GM12878 (cell line): ENCODE data around the gene ZNF213. TPM values are rescaled to one million over a fixed set of nuclear protein-coding genes. Genes with fewer than 3 reads are reported as not detected.

ENCODE experiments used
- ATAC-seq: fragments of 200-7000 bp; cut with Tn5 transposase; 3 replicates; pipeline ENCODE4 v1.9.1; 2020; ENCODE audit warnings: mild to moderate bottlenecking, moderate library complexity
- BruUV-seq: library from RNA; stranded (reverse); fragments of 400-500 nt; replicated peaks from 2 replicates; lab custom pipeline; 2021; lab: Mats Ljungman, UMichigan
- CTCF ChIA-PET: fragments of 300-600 bp; sonication (Branson Sonifier 250); formaldehyde crosslinking; extraction: SDS; loops from one replicate; lab custom pipeline; 2021; ENCODE audit warnings: inconsistent platforms; lab: Yijun Ruan, JAX
- POLR2A ChIA-PET: fragments of 350-600 bp; formaldehyde crosslinking; extraction: SDS; loops from one replicate; lab custom pipeline; 2021; ENCODE audit warnings: inconsistent platforms; lab: Charles Lee
- RAD21 ChIA-PET: fragments of 300-600 bp; sonication (Branson Sonifier 250); formaldehyde crosslinking; loops from one replicate; lab custom pipeline; 2023; ENCODE audit warnings: antibody characterized with exemption; ENCODE audit not compliant: unreplicated experiment; lab: Charles Lee
- SMC1A ChIA-PET: fragments of 300-600 bp; sonication (Branson Sonifier 250); formaldehyde crosslinking; loops from one replicate; lab custom pipeline; 2023; ENCODE audit not compliant: unreplicated experiment, uncharacterized antibody; lab: Charles Lee
- DNase-seq: peaks from one replicate; pipeline ENCODE4 v3.0.0-alpha.2; 2011; ENCODE audit warnings: low read depth, low spot score
- FAIRE-seq: peaks from 3 replicates; lab custom pipeline; 2011; peaks lifted over from hg19 to GRCh38; lab: Jason Lieb, UNC
- H2AFZ ChIP-seq: 2 replicates; pipeline ENCODE4 v1.6.0; 2011; ENCODE audit warnings: low read depth, low read length, control low read depth; ENCODE audit not compliant: control insufficient read depth
- H3K27ac ChIP-seq: 2 replicates; pipeline ENCODE4 v1.5.1; 2011; ENCODE audit warnings: control low read depth; ENCODE audit not compliant: control insufficient read depth, insufficient read depth
- H3K27me3 ChIP-seq, 2 experiments: replicated peaks in 1 of 2; 2 replicates each; pipeline versions ENCODE4 v1.6.0 to v1.6.1; 2011; ENCODE audit warnings: low read length in 1 of 2; ENCODE audit not compliant: control insufficient read depth in 2 of 2, insufficient read depth in 2 of 2
- H3K36me3 ChIP-seq, 2 experiments: 2 replicates each; pipeline ENCODE4 v1.5.1; 2011; ENCODE audit warnings: low read length in 1 of 2; ENCODE audit not compliant: control insufficient read depth in 2 of 2, insufficient read depth in 2 of 2
- H3K4me1 ChIP-seq: 2 replicates; pipeline ENCODE4 v1.6.1; 2011; ENCODE audit warnings: mild to moderate bottlenecking, low read length, moderate library complexity, mixed read lengths; ENCODE audit not compliant: control insufficient read depth, insufficient read depth
- H3K4me2 ChIP-seq: 2 replicates; pipeline ENCODE4 v1.6.0; 2011; ENCODE audit warnings: control low read depth; ENCODE audit not compliant: control insufficient read depth, insufficient read depth
- H3K4me3 ChIP-seq: fragments of 200-600 bp; sonication (generic); 2 replicates; pipeline ENCODE4 v1.5.1; 2016
- H3K79me2 ChIP-seq: 2 replicates; pipeline ENCODE4 v1.6.0; 2011; ENCODE audit warnings: low read length; ENCODE audit not compliant: control insufficient read depth, insufficient read depth
- H3K9ac ChIP-seq: 2 replicates; pipeline ENCODE4 v1.8.0; 2011; ENCODE audit warnings: low read length, control low read depth, mixed read lengths; ENCODE audit not compliant: control insufficient read depth, insufficient read depth
- H3K9me3 ChIP-seq: replicated peaks from 3 replicates; pipeline ENCODE4 v1.5.1; 2011; ENCODE audit warnings: mild to moderate bottlenecking, low read length; ENCODE audit not compliant: control insufficient read depth, insufficient read depth
- H4K20me1 ChIP-seq: 2 replicates; pipeline ENCODE4 v1.6.0; 2011; ENCODE audit not compliant: control insufficient read depth, insufficient read depth
- BRCA1 ChIP-seq: IDR thresholded peaks from 2 replicates; pipeline ENCODE4 v1.6.1; 2011; ENCODE audit warnings: low read depth, low read length, improper control_type of control experiment
- CHD4 ChIP-seq: fragments of 200-600 bp; sonication (generic); IDR thresholded peaks from 2 replicates; pipeline ENCODE4 v1.6.1; 2016; ENCODE audit warnings: mild to moderate bottlenecking
- GABPA ChIP-seq: IDR thresholded peaks from 2 replicates; pipeline ENCODE4 v1.6.1; 2014; ENCODE audit warnings: antibody characterized with exemption, low read depth, mild to moderate bottlenecking, inconsistent platforms
- HDGF ChIP-seq: fragments of 450-650 bp; IDR thresholded peaks from 2 replicates; pipeline ENCODE4 v1.6.1; 2016; ENCODE audit warnings: antibody characterized with exemption
- MYB ChIP-seq: fragments of 150-350 bp; IDR thresholded peaks from 2 replicates; pipeline ENCODE4 v1.6.1; 2014; ENCODE audit warnings: mild to moderate bottlenecking, low read depth, low read length, borderline replicate concordance
- PML ChIP-seq: IDR thresholded peaks from 2 replicates; pipeline ENCODE4 v1.6.1; 2012; ENCODE audit warnings: low read length, inconsistent platforms
- SUZ12 ChIP-seq: fragments of 200-600 bp; sonication (generic); IDR thresholded peaks from one replicate; pipeline ENCODE4 v1.6.1; 2018; ENCODE audit warnings: antibody characterized with exemption, mild to moderate bottlenecking; ENCODE audit not compliant: unreplicated experiment
- ZNF24 ChIP-seq: fragments of 450-650 bp; IDR thresholded peaks from 2 replicates; pipeline ENCODE4 v1.6.1; 2017; ENCODE audit warnings: antibody characterized with exemption, mild to moderate bottlenecking
- WGBS: methylation state at CpG from one replicate; pipeline ENCODE4 v1.1.6; 2016; ENCODE audit warnings: low lambda C conversion rate; ENCODE audit not compliant: insufficient replicate concordance, insufficient coverage; ENCODE audit errors: missing lambda C conversion rate; 5-methylcytosine and 5-hydroxymethylcytosine counted together
- in situ Hi-C: fragments of 300-500 bp; cut with MboI; formaldehyde crosslinking; loops from 9 replicates; pipeline ENCODE4 v1.14.3; 2018; ENCODE audit warnings: mixed read lengths
- intact Hi-C: fragments of 100-400 bp; cut with micrococcal nuclease; formaldehyde crosslinking; loops from one replicate; pipeline ENCODE4 v1.14.2; 2022; ENCODE audit not compliant: unreplicated experiment
- polyA plus RNA-seq, 11 experiments: library from polyadenylated mRNA; depleted of rRNA in 4 of 11; unstranded in 6 of 11; stranded (reverse) in 5 of 11; fragments of >200 nt; fragmentation: Nextera tagmentation in 4 of 11; fragmentation: Illumina TruSeq in 1 of 11; extraction: Ambion mirVana in 4 of 11; extraction: Trizol in 1 of 11; gene quantifications; 1 replicate in 1 of 11; 2 replicates in 10 of 11; pipeline versions ENCODE4 v1.2.1 to v1.2.3, GENCODE V29; 2011 to 2016; ENCODE audit warnings: inconsistent platforms in 2 of 11, missing spikeins in 2 of 11, low read depth in 1 of 11
- total RNA-seq, 4 experiments: library from RNA; depleted of rRNA in 3 of 4; stranded (reverse); fragments of >200 nt in 3 of 4; fragmentation: Illumina TruSeq in 1 of 4; extraction: Trizol in 1 of 4; gene quantifications; 2 replicates each; pipeline versions ENCODE4 v1.2.1 to v1.2.3, GENCODE V29; 2013 to 2021
- TF ChIP-seq, protein P1 (sequence below): fragments of 450-650 bp; IDR thresholded peaks from 2 replicates; pipeline ENCODE4 v1.6.1; 2018; ENCODE audit warnings: mild to moderate bottlenecking, low read depth, moderate library complexity; ENCODE audit not compliant: partially characterized antibody
- TF ChIP-seq, protein P2 (sequence below): IDR thresholded peaks from 2 replicates; pipeline ENCODE4 v1.6.1; 2011; ENCODE audit warnings: borderline replicate concordance, low read depth, mild to moderate bottlenecking, moderate library complexity, low read length; ENCODE audit not compliant: insufficient read depth, poor library complexity, severe bottlenecking
- TF ChIP-seq, protein P3 (sequence below): fragments of 450-650 bp; formaldehyde crosslinking; IDR thresholded peaks from 2 replicates; pipeline ENCODE4 v1.4.0; 2022; ENCODE audit warnings: mild to moderate bottlenecking, moderate library complexity

ZNF213 gene
- total and polyA plus RNA-seq, 10 of the 15 experiments (the other 5 are each of a cell fraction or from before 2014, with no cell fraction given): 0.53 to 9.4 (median 1.1) TPM

DNA sequence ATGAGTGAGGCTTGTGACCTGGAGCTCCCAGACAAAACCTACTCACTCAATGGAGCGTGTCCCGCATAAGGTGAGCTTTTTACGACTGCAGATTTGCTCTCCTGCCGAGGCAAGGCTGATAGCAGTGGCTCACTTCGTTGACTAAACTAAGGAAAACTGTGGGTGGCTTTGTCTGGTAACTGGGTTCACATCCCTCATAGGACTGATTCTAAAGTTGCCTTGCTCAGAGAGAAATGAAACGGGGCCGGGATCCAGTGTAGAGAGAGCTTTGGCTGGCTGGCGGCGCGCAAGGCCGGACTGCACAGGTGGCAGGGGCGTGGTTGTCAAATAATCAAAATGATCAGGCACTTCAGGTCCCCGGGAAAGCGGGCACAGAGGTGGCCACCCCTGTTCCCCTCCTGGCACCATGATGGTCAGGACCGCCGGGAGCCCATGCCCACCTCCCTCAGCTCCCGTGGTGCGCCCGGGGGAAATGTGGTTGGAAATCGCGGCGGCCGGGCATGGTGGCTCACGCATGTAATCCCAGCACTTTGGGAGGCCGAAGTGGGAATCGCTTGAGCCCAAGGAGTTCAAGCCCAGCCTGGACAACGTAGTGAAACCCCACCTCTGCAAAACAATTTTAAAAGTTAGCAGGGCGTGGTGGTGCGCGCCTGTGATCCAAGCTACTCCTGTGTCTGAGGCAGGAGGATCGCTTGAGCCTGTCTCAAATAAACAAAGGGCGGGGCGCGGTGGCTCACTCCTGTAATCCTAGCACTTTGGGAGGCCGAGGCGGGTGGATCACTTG lies 26.6 kb downstream of the ZNF213 start (continued):
- TF ChIP-seq BRCA1: no peak
- no peak for TF ChIP-seq CHD4
- TF ChIP-seq SUZ12: no peak
- TF ChIP-seq, protein P1, sequence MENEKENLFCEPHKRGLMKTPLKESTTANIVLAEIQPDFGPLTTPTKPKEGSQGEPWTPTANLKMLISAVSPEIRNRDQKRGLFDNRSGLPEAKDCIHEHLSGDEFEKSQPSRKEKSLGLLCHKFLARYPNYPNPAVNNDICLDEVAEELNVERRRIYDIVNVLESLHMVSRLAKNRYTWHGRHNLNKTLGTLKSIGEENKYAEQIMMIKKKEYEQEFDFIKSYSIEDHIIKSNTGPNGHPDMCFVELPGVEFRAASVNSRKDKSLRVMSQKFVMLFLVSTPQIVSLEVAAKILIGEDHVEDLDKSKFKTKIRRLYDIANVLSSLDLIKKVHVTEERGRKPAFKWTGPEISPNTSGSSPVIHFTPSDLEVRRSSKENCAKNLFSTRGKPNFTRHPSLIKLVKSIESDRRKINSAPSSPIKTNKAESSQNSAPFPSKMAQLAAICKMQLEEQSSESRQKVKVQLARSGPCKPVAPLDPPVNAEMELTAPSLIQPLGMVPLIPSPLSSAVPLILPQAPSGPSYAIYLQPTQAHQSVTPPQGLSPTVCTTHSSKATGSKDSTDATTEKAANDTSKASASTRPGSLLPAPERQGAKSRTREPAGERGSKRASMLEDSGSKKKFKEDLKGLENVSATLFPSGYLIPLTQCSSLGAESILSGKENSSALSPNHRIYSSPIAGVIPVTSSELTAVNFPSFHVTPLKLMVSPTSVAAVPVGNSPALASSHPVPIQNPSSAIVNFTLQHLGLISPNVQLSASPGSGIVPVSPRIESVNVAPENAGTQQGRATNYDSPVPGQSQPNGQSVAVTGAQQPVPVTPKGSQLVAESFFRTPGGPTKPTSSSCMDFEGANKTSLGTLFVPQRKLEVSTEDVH: no peak
- TF ChIP-seq PML: no peak
- TF ChIP-seq MYB: no peak

DNA sequence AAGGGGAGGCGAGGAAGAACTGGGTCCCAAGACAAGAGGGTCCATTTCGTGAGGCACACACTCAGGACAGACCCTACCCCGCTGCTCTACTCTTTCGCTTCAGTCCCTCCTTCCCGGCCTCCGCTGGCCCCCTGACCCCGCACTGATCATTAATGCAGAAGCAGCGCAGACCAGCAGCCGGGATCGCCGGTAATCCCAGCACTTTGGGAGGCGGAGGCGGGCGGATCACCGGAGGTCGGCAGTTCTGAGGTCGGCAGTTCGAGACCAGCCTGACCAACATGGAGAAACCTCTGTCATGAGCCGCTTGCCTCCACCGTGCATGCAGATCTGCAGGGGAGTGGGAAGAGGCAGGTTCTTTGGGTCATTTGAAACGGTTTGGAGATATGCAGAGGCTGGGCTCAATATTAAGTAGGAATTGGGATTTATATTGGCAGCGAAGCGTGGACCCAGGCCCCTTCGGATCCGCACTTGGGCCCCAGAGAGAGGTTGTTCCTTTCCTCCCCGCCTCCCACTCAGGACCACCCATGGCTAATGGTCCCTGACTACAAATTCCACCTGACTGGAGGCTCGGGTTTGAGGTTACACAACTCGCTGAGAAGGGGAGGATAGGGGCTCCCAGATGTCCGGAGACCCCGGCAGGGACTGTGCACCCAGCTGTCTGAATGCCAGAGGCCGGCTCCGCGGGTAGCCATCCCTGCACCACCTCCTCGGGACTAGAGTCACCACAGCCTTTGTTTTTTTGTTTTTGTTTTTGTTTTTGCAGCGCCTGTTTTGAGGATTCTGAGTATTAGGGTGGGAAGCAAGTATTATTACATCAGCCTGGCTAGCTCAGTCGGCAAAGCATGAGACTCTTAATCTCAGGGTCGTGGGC lies 29.5 kb downstream of the ZNF213 start:
- in situ Hi-C loops (no loop called here), intact Hi-C loops (no loop called here)
- Histone ChIP-seq H3K4me1 (peaks cover 9% of the 10 kb centered on the region), H3K4me2 (no peak overlapping the region), H3K27ac (no peak overlapping the region), H3K79me2 (no peaks in the 10 kb centered on the region), H3K27me3 (no peaks in the 10 kb centered on the region; a peak in 1 of 4 replicates), H3K36me3 (no peaks in the 10 kb centered on the region), H2AFZ (no peak overlapping the region), H3K9me3 (no peaks in the 10 kb centered on the region), H4K20me1 (no peaks in the 10 kb centered on the region), H3K9ac (no peak overlapping the region), H3K4me3 (no peak overlapping the region)
- BruUV-seq: no TSS peak
- WGBS: 72% methylated on average over 36 of the region's 37 CpGs
- SMC1A ChIA-PET: interaction anchor here (1.3 to 1.7 kb wide), 2 partner anchors 32 to 133 kb away, joined by 3 to 4 read pairs; no protein-coding TSS in a partner anchor
- no peak for FAIRE-seq
- POLR2A ChIA-PET: interaction anchor here (0.5 kb wide), 1 partner anchor 31 kb away, joined by 3 read pairs; no protein-coding TSS in a partner anchor
- ATAC-seq: no peak
- RAD21 ChIA-PET: interaction anchor here (0.9 to 2.1 kb wide), 2 partner anchors 35 to 105 kb away, joined by 3 to 11 read pairs; no protein-coding TSS in a partner anchor
- CTCF ChIA-PET: interaction anchor here (0.6 to 2.0 kb wide), 5 partner anchors 32 to 1693 kb away, joined by 3 to 6 read pairs (median 5); no protein-coding TSS in a partner anchor
- DNase-seq: no peak
- TF ChIP-seq SUZ12: no peak
- TF ChIP-seq HDGF: no peak
- TF ChIP-seq ZNF24: no peak
- TF ChIP-seq, protein P2, sequence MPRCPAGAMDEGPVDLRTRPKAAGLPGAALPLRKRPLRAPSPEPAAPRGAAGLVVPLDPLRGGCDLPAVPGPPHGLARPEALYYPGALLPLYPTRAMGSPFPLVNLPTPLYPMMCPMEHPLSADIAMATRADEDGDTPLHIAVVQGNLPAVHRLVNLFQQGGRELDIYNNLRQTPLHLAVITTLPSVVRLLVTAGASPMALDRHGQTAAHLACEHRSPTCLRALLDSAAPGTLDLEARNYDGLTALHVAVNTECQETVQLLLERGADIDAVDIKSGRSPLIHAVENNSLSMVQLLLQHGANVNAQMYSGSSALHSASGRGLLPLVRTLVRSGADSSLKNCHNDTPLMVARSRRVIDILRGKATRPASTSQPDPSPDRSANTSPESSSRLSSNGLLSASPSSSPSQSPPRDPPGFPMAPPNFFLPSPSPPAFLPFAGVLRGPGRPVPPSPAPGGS: no peak
- TF ChIP-seq, protein P3, sequence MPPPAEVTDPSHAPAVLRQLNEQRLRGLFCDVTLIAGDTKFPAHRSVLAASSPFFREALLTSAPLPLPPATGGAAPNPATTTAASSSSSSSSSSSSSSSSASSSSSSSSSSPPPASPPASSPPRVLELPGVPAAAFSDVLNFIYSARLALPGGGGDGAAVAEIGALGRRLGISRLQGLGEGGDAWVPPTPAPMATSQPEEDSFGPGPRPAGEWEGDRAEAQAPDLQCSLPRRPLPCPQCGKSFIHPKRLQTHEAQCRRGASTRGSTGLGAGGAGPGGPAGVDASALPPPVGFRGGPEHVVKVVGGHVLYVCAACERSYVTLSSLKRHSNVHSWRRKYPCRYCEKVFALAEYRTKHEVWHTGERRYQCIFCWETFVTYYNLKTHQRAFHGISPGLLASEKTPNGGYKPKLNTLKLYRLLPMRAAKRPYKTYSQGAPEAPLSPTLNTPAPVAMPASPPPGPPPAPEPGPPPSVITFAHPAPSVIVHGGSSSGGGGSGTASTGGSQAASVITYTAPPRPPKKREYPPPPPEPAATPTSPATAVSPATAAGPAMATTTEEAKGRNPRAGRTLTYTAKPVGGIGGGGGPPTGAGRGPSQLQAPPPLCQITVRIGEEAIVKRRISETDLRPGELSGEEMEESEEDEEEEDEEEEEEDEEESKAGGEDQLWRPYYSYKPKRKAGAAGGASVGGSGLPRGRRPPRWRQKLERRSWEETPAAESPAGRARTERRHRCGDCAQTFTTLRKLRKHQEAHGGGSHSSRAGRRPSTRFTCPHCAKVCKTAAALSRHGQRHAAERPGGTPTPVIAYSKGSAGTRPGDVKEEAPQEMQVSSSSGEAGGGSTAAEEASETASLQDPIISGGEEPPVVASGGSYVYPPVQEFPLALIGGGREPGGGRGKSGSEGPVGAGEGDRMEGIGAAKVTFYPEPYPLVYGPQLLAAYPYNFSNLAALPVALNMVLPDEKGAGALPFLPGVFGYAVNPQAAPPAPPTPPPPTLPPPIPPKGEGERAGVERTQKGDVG (CRISPR knock-in tag): no peak
- TF ChIP-seq GABPA: no peak
